ENCODE measurements around the gene SLC38A7. TPM values are rescaled to one million over a fixed set of nuclear protein-coding genes. Genes with fewer than 3 reads are reported as not detected.

Gene SLC38A7
- total and polyA plus RNA-seq, 2 of the 13 experiments (the other 11 are each of a cell fraction or from before 2014, with no cell fraction given): 13.2 to 14.1 TPM

GRCh38 chr16:58685084-58685449 is 497 bp upstream of the SLC38A7 start (continued):
- TF ChIP-seq XBP1 (CRISPR knock-in tag; IDR thresholded peaks at IDR 0.05): no peak
- peak; percentile 23; the same call in 1 of the 2 replicates for TF ChIP-seq PAXIP1 (CRISPR knock-in tag; conservative IDR thresholded peaks at IDR 0.05)
- no peak for TF ChIP-seq ZNF468 (CRISPR knock-in tag; IDR thresholded peaks at IDR 0.05)
- TF ChIP-seq RFX3 (CRISPR knock-in tag; IDR thresholded peaks at IDR 0.05): no peak
- TF ChIP-seq ZXDC (CRISPR knock-in tag; IDR thresholded peaks at IDR 0.05): no peak
- TF ChIP-seq DR1 (CRISPR knock-in tag; IDR thresholded peaks at IDR 0.05): no peak
- TF ChIP-seq ZNF770 (CRISPR knock-in tag; IDR thresholded peaks at IDR 0.05): 0 out of 2 replicates have a peak, but pooled peaks have one; percentile 18
- no peak for TF ChIP-seq FOXP4 (CRISPR knock-in tag; IDR thresholded peaks at IDR 0.05)
- TF ChIP-seq POLR2A (IDR thresholded peaks at IDR 0.05; ENCODE audit: insufficient read depth in 1 of 2, low read depth in 2 of 2, low read length in 2 of 2): no peak
- no peak for TF ChIP-seq SOX6 (IDR thresholded peaks at IDR 0.05)
- TF ChIP-seq SOX6 (CRISPR knock-in tag; IDR thresholded peaks at IDR 0.05): no peak; the same call in 1 of the 2 replicates
- TF ChIP-seq NR2C2 (CRISPR knock-in tag; IDR thresholded peaks at IDR 0.05; ENCODE audit: borderline replicate concordance): no peak
- TF ChIP-seq PATZ1 (CRISPR knock-in tag; IDR thresholded peaks at IDR 0.05): no peak; the same call in 1 of the 2 replicates
- no peak for TF ChIP-seq CREBL2 (CRISPR knock-in tag; IDR thresholded peaks at IDR 0.05; ENCODE audit: borderline replicate concordance)
- TF ChIP-seq ZKSCAN1 (IDR thresholded peaks at IDR 0.05; ENCODE audit: low read length): no peak
- no peak for TF ChIP-seq ZNF788 (CRISPR knock-in tag; IDR thresholded peaks at IDR 0.05; ENCODE audit: borderline replicate concordance)
- no peak for TF ChIP-seq STAG1 (CRISPR knock-in tag; IDR thresholded peaks at IDR 0.05)
- no peak for TF ChIP-seq ZNF891 (CRISPR knock-in tag; IDR thresholded peaks at IDR 0.05)
- TF ChIP-seq RAD21 (CRISPR knock-in tag; IDR thresholded peaks at IDR 0.05): no peak

All from HepG2 (cell line).